K562 (cell line): Measurements from ENCODE around the gene SHANK1. TPM values are rescaled to one million over a fixed set of nuclear protein-coding genes. Genes with fewer than 3 reads are reported as not detected.
A peak's percentile ranks its signal among the peaks of the same experiment; 100 is the strongest.

ENCODE experiments used
- ATAC-seq: fragments of 200-7000 bp; cut with Tn5 transposase; 3 replicates; pipeline ENCODE4 v1.9.1; 2020; ENCODE audit warnings: moderate library complexity
- BruUV-seq: library from RNA; stranded (reverse); fragments of 400-500 nt; replicated peaks from 2 replicates; lab custom pipeline; 2021; lab: Mats Ljungman, UMichigan
- CTCF ChIA-PET: fragments of 300-600 bp; formaldehyde crosslinking; extraction: SDS; loops from one replicate; lab custom pipeline; 2021; ENCODE audit warnings: low intra/inter-chr PET ratio; lab: Yijun Ruan, JAX
- POLR2A ChIA-PET: fragments of 300-600, 350-650 bp; sonication (Branson Sonifier 250); formaldehyde crosslinking; extraction: SDS; loops from one replicate; lab custom pipeline; 2021; ENCODE audit warnings: antibody characterized with exemption, inconsistent platforms; lab: Yijun Ruan, JAX
- DNase-seq, 4 experiments: peaks; one replicate each; pipeline versions ENCODE4 v3.0.0 to v3.0.0-alpha.2; 2011 to 2018; ENCODE audit warnings: low spot score in 3 of 4, mixed read lengths in 3 of 4; ENCODE audit errors: extremely low read depth in 1 of 4
- FAIRE-seq: peaks from 2 replicates; lab custom pipeline; 2011; peaks lifted over from hg19 to GRCh38; lab: Jason Lieb, UNC
- H2AFZ ChIP-seq: 2 replicates; pipeline ENCODE4 v1.6.0; 2011; ENCODE audit warnings: low read depth, low read length, control low read depth, inconsistent platforms
- H3K27ac ChIP-seq: fragments of 200-600 bp; 3 replicates; pipeline ENCODE4 v1.8.0; 2011; ENCODE audit warnings: low read depth, mild to moderate bottlenecking, control low read depth, inconsistent platforms, low read length, moderate library complexity, mixed read lengths; ENCODE audit errors: extremely low read depth
- H3K27me3 ChIP-seq, 2 experiments: fragments of 300-600 bp in 1 of 2; 2 replicates in 1 of 2; 3 replicates in 1 of 2; pipeline versions ENCODE4 v1.6.0 to v1.8.0; 2011; ENCODE audit warnings: inconsistent platforms in 2 of 2, low read length in 2 of 2, mild to moderate bottlenecking in 1 of 2, mixed read lengths in 1 of 2, moderate library complexity in 1 of 2; ENCODE audit not compliant: control insufficient read depth in 2 of 2, insufficient read depth in 2 of 2
- H3K36me3 ChIP-seq: fragments of 300-600 bp; 3 replicates; pipeline ENCODE4 v1.8.0; 2011; ENCODE audit warnings: mild to moderate bottlenecking, low read length, inconsistent platforms; ENCODE audit not compliant: control insufficient read depth, insufficient read depth
- H3K4me1 ChIP-seq, 2 experiments: fragments of 200-600 bp in 1 of 2; replicated peaks in 1 of 2; 2 replicates in 1 of 2; 3 replicates in 1 of 2; pipeline versions ENCODE4 v1.5.1 to v1.8.0; 2011; ENCODE audit warnings: inconsistent platforms in 2 of 2, low read length in 2 of 2, mild to moderate bottlenecking in 1 of 2, mixed read lengths in 1 of 2, moderate library complexity in 1 of 2; ENCODE audit not compliant: control insufficient read depth in 2 of 2, insufficient read depth in 2 of 2
- H3K4me2 ChIP-seq: 2 replicates; pipeline ENCODE4 v1.6.1; 2011; ENCODE audit warnings: low read length, control low read depth, inconsistent platforms, mixed read lengths; ENCODE audit not compliant: insufficient read depth
- H3K4me3 ChIP-seq: fragments of 200-600 bp; sonication (generic), shearing (Covaris generic); 2 replicates; pipeline ENCODE4 v1.5.1; 2016; ENCODE audit warnings: control low read depth, inconsistent platforms
- H3K79me2 ChIP-seq: fragments of 200-600 bp; 3 replicates; pipeline ENCODE4 v1.8.0; 2011; ENCODE audit warnings: low read length, inconsistent platforms; ENCODE audit not compliant: control insufficient read depth, insufficient read depth
- H3K9ac ChIP-seq, 2 experiments: 2 replicates each; pipeline versions ENCODE4 v1.6.0 to v1.6.1; 2011; ENCODE audit warnings: low read depth in 2 of 2, low read length in 2 of 2, control low read depth in 1 of 2, inconsistent platforms in 1 of 2, mild to moderate bottlenecking in 1 of 2, mixed read lengths in 1 of 2; ENCODE audit not compliant: insufficient read depth in 1 of 2
- H3K9me1 ChIP-seq: one replicate; pipeline ENCODE4 v1.6.0; 2011; ENCODE audit warnings: inconsistent platforms, mild to moderate bottlenecking, low read length, moderate library complexity; ENCODE audit not compliant: control insufficient read depth, insufficient read depth
- H3K9me3 ChIP-seq: replicated peaks from 2 replicates; pipeline ENCODE4 v1.5.1; 2011; ENCODE audit warnings: low read depth, low read length, inconsistent platforms; ENCODE audit not compliant: control insufficient read depth, insufficient read depth
- H4K20me1 ChIP-seq: replicated peaks from 2 replicates; pipeline ENCODE4 v1.6.1; 2011; ENCODE audit warnings: low read length, inconsistent platforms, mixed read lengths; ENCODE audit not compliant: control insufficient read depth, insufficient read depth
- BCOR ChIP-seq: fragments of 450-650 bp; IDR thresholded peaks from 2 replicates; pipeline ENCODE4 v1.6.1; 2016
- ETV1 ChIP-seq: fragments of 450-650 bp; conservative IDR thresholded peaks from 2 replicates; pipeline ENCODE4 v1.6.1; 2016; ENCODE audit warnings: missing genetic modification characterization, control low read depth, low read depth, missing compliant biosample characterization
- EWSR1 ChIP-seq: fragments of 450-650 bp; IDR thresholded peaks from 2 replicates; pipeline ENCODE4 v1.6.1; 2018; ENCODE audit warnings: borderline replicate concordance, mild to moderate bottlenecking, low read depth, moderate library complexity; ENCODE audit not compliant: partially characterized antibody
- FOXJ3 ChIP-seq: sonication (generic); formaldehyde crosslinking; IDR thresholded peaks from 2 replicates; pipeline ENCODE4 v1.4.0; 2020; ENCODE audit warnings: mild to moderate bottlenecking, missing genetic modification reagents
- HDAC1 ChIP-seq, 2 experiments: fragments of 450-650 bp; IDR thresholded peaks; 2 replicates each; pipeline ENCODE4 v1.6.1; 2016 to 2017; ENCODE audit warnings: inconsistent platforms in 1 of 2, mild to moderate bottlenecking in 1 of 2, moderate library complexity in 1 of 2
- IRF2 ChIP-seq: sonication (generic); formaldehyde crosslinking; IDR thresholded peaks from 2 replicates; pipeline ENCODE4 v1.8.1; 2022; ENCODE audit warnings: mild to moderate bottlenecking, missing genetic modification reagents
- KLF16 ChIP-seq: IDR thresholded peaks from 2 replicates; pipeline ENCODE4 v1.6.1; 2016; ENCODE audit warnings: antibody characterized with exemption
- LARP7 ChIP-seq: fragments of 450-650 bp; IDR thresholded peaks from 2 replicates; pipeline ENCODE4 v1.6.1; 2016
- MCM3 ChIP-seq: fragments of 450-650 bp; IDR thresholded peaks from 2 replicates; pipeline ENCODE4 v1.6.1; 2016
- MEF2D ChIP-seq: conservative IDR thresholded peaks from 2 replicates; pipeline ENCODE4 v1.6.1; 2016; ENCODE audit warnings: low read depth, missing genetic modification characterization, missing compliant biosample characterization
- NCOA2 ChIP-seq, 2 experiments: fragments of 450-650 bp; IDR thresholded peaks; 2 replicates each; pipeline ENCODE4 v1.6.1; 2018; ENCODE audit warnings: mild to moderate bottlenecking in 2 of 2, moderate library complexity in 1 of 2; ENCODE audit not compliant: partially characterized antibody in 2 of 2
- NCOA6 ChIP-seq: fragments of 450-650 bp; IDR thresholded peaks from 2 replicates; pipeline ENCODE4 v1.6.1; 2017; ENCODE audit warnings: mild to moderate bottlenecking
- RAD21 ChIP-seq, 2 experiments: fragments of 250-450 bp in 1 of 2; fragments of 450-650 bp in 1 of 2; sonication (Bioruptor Pico) in 1 of 2; formaldehyde crosslinking in 1 of 2; IDR thresholded peaks in 1 of 2; conservative IDR thresholded peaks in 1 of 2; 2 replicates each; pipeline versions ENCODE4 v1.4.0 to v1.8.0; 2020 to 2022; ENCODE audit warnings: mild to moderate bottlenecking in 2 of 2, moderate library complexity in 1 of 2
- RBM25 ChIP-seq: fragments of 200-400 bp; formaldehyde crosslinking; IDR thresholded peaks from 2 replicates; pipeline ENCODE4 v1.6.1; 2018; ENCODE audit warnings: low read length, low read depth, moderate library complexity; ENCODE audit not compliant: severe bottlenecking
- SMARCA5 ChIP-seq: fragments of 450-650 bp; IDR thresholded peaks from 2 replicates; pipeline ENCODE4 v1.6.1; 2016
- SRSF3 ChIP-seq: fragments of 200-400 bp; formaldehyde crosslinking; IDR thresholded peaks from 2 replicates; pipeline ENCODE4 v1.6.1; 2016; ENCODE audit warnings: mild to moderate bottlenecking, low read length, moderate library complexity; ENCODE audit not compliant: insufficient read depth
- TARDBP ChIP-seq: fragments of 450-650 bp; IDR thresholded peaks from 2 replicates; pipeline ENCODE4 v1.6.1; 2016
- TCF7L2 ChIP-seq: fragments of 150-350 bp; IDR thresholded peaks from 2 replicates; pipeline ENCODE4 v1.6.1; 2016; ENCODE audit warnings: low read depth, mild to moderate bottlenecking, low read length, moderate library complexity
- ZFP36 ChIP-seq: fragments of 150-350 bp; IDR thresholded peaks from 2 replicates; pipeline ENCODE4 v1.6.1; 2018; ENCODE audit warnings: low read length, low read depth; ENCODE audit not compliant: partially characterized antibody
- ZNF124 ChIP-seq: sonication (generic); formaldehyde crosslinking; IDR thresholded peaks from 2 replicates; pipeline ENCODE4 v1.8.1; 2022; ENCODE audit warnings: missing genetic modification reagents
- ZNF23 ChIP-seq: fragments of 250-450 bp; sonication (Bioruptor Pico); IDR thresholded peaks from 2 replicates; pipeline ENCODE4 v1.4.0; 2020; ENCODE audit warnings: mild to moderate bottlenecking
- ZNF274 ChIP-seq: IDR thresholded peaks from 2 replicates; pipeline ENCODE4 v1.6.1; 2011; ENCODE audit warnings: low read depth, mild to moderate bottlenecking, low read length, moderate library complexity, borderline replicate concordance
- ZNF282 ChIP-seq: sonication (generic); formaldehyde crosslinking; IDR thresholded peaks from 2 replicates; pipeline ENCODE4 v1.8.1; 2023; ENCODE audit warnings: missing genetic modification reagents
- WGBS: fragments of 100-300 bp; shearing (Covaris generic); methylation state at CpG from one replicate; pipeline ENCODE4 v1.1.6; 2016; ENCODE audit warnings: low coverage, mixed read lengths; ENCODE audit not compliant: insufficient coverage; ENCODE audit errors: missing lambda C conversion rate; 5-methylcytosine and 5-hydroxymethylcytosine counted together
- in situ Hi-C: fragments of 300-500 bp; cut with MboI; formaldehyde crosslinking; loops from 4 replicates; pipeline ENCODE4 v1.15.0; 2018; ENCODE audit warnings: inconsistent platforms, mixed read lengths
- intact Hi-C: fragments of 100-400 bp; cut with micrococcal nuclease; formaldehyde crosslinking; loops from 2 replicates; pipeline ENCODE4 v1.14.2; 2022
- polyA plus RNA-seq, 8 experiments: library from polyadenylated mRNA; depleted of rRNA in 4 of 8; stranded (reverse) in 5 of 8; unstranded in 3 of 8; fragments of >200 nt; fragmentation: Nextera tagmentation in 2 of 8; fragmentation: Illumina TruSeq in 1 of 8; extraction: Ambion mirVana in 2 of 8; extraction: Trizol in 1 of 8; gene quantifications; 2 replicates each; pipeline versions ENCODE4 v1.2.1 to v1.2.3, GENCODE V29; 2011 to 2014; ENCODE audit warnings: inconsistent platforms in 1 of 8, missing spikeins in 1 of 8
- total RNA-seq, 7 experiments: library from RNA; depleted of rRNA in 6 of 7; stranded (reverse); fragments of >200 nt in 6 of 7; fragmentation: Illumina TruSeq in 2 of 7; extraction: Trizol in 2 of 7; gene quantifications; 2 replicates each; pipeline versions ENCODE4 v1.2.1 to v1.2.3, GENCODE V29; 2011 to 2021; ENCODE audit warnings: low replicate concordance in 1 of 7
- TF ChIP-seq, protein P1 (sequence below): IDR thresholded peaks from 2 replicates; pipeline ENCODE4 v1.6.1; 2012; ENCODE audit warnings: low read depth, low read length, improper control_type of control experiment, borderline replicate concordance
- TF ChIP-seq, protein P2 (sequence below): fragments of 450-650 bp; formaldehyde crosslinking; IDR thresholded peaks from 2 replicates; pipeline ENCODE4 v1.4.0; 2022; ENCODE audit warnings: missing genetic modification characterization

SHANK1 gene
- total and polyA plus RNA-seq, 9 of the 15 experiments (the other 6 are each of a cell fraction or from before 2014, with no cell fraction given): 0.33 to 1.3 (median 0.55) TPM; not detected in 2

DNA sequence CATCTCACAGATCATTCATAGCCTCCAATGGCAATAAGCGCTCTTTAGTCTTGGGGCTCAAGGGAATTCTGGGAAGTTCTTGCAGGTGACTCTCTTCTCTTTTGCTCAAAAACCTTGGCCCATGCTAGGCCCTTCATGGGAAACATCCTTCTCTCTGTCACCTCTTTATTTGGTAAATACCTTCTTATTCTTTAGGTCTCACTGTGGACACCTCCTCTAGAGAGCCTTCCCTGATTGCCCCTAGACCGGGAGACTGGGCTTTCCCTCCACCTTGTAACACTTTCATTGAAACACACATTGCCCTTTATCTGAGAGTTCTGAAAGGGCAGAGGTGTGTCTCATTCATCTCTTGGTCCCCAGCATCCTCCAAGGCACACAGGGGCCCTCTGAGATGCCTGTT is 68.4 kb downstream of the SHANK1 start:
- ATAC-seq (no peak), FAIRE-seq (no peak), DNase-seq (no peak)
- Histone ChIP-seq H3K27me3 (no peaks in the 10 kb centered on the region; a peak in 1 of 5 replicates), H3K9me1 (no peaks in the 10 kb centered on the region), H3K9me3 (no peaks in the 10 kb centered on the region), H4K20me1 (no peaks in the 10 kb centered on the region), H2AFZ (no peak overlapping the region), H3K4me2 (no peak overlapping the region), H3K36me3 (no peaks in the 10 kb centered on the region), H3K9ac (no peak overlapping the region), H3K4me1 (peaks cover 19 to 39% of the 10 kb centered on the region in 2 experiments; a peak in 4 of 5 replicates), H3K4me3 (no peak overlapping the region), H3K79me2 (no peaks in the 10 kb centered on the region), H3K27ac (no peak overlapping the region)
- CTCF ChIA-PET: no interaction called here
- intact Hi-C loops (no loop called here), in situ Hi-C loops (no loop called here)
- WGBS: 67% methylated on average over 2 of the region's 2 CpGs
- POLR2A ChIA-PET: no interaction called here
- no TSS peak for BruUV-seq
- TF ChIP-seq FOXJ3 (CRISPR knock-in tag) (no peak), KLF16 (no peak), NCOA2 (IDR thresholded peaks at IDR 0.05; ENCODE audit: partially characterized antibody in 2 of 2) (no peak), RAD21 (CRISPR knock-in tag; conservative IDR thresholded peaks at IDR 0.05 in 1 of 2, IDR thresholded peaks at IDR 0.05 in 1 of 2) (no peak), ZNF124 (CRISPR knock-in tag) (no peak), ZFP36 (peak; percentile 95), ZNF23 (CRISPR knock-in tag) (no peak), LARP7 (no peak), NCOA6 (no peak), ETV1 (tag) (no peak), TARDBP (no peak), EWSR1 (no peak), MCM3 (no peak), IRF2 (CRISPR knock-in tag) (no peak), MEF2D (no peak), SMARCA5 (0 out of 2 replicates have a peak, but pooled peaks have one; percentile 32), ZNF282 (CRISPR knock-in tag) (no peak), HDAC1 (IDR thresholded peaks at IDR 0.05) (no peak), SRSF3 (no peak), BCOR (peak; percentile 81), ZNF274 (no peak), TCF7L2 (no peak), RBM25 (peak; percentile 74)
- TF ChIP-seq, protein P1, sequence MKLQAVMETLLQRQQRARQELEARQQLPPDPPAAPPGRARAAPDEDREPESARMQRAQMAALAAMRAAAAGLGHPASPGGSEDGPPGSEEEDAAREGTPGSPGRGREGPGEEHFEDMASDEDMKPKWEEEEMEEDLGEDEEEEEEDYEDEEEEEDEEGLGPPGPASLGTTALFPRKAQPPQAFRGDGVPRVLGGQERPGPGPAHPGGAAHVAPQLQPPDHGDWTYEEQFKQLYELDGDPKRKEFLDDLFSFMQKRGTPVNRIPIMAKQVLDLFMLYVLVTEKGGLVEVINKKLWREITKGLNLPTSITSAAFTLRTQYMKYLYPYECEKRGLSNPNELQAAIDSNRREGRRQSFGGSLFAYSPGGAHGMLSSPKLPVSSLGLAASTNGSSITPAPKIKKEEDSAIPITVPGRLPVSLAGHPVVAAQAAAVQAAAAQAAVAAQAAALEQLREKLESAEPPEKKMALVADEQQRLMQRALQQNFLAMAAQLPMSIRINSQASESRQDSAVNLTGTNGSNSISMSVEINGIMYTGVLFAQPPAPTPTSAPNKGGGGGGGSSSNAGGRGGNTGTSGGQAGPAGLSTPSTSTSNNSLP: no peak
- TF ChIP-seq, protein P2, sequence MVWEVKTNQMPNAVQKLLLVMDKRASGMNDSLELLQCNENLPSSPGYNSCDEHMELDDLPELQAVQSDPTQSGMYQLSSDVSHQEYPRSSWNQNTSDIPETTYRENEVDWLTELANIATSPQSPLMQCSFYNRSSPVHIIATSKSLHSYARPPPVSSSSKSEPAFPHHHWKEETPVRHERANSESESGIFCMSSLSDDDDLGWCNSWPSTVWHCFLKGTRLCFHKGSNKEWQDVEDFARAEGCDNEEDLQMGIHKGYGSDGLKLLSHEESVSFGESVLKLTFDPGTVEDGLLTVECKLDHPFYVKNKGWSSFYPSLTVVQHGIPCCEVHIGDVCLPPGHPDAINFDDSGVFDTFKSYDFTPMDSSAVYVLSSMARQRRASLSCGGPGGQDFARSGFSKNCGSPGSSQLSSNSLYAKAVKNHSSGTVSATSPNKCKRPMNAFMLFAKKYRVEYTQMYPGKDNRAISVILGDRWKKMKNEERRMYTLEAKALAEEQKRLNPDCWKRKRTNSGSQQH (CRISPR knock-in tag): no peak
